ENCODE results near the gene ZNF282.

ZNF282 gene

GRCh38 chr7:149198161-149198816, 2.9 kb downstream of the ZNF282 start:
- Histone ChIP-seq H3K27me3 (no peaks in the 10 kb centered on the region), H3K4me3 (ENCODE audit: low read depth in 1 of 2, low read length in 1 of 2) (no peak overlapping the region), H3K36me3 (peaks cover 54% of the 10 kb centered on the region), H3K9me3 (no peaks in the 10 kb centered on the region), H3K27ac (no peak overlapping the region), H3K4me1 (ENCODE audit: control insufficient read depth in 1 of 2, insufficient read depth in 1 of 2, low read depth in 1 of 2, low read length in 1 of 2) (peaks cover 24 to 28% of the 10 kb centered on the region in 2 experiments)
- TF ChIP-seq CTCF (IDR thresholded peaks at IDR 0.05) = no peak

- TF ChIP-seq CTCF (IDR thresholded peaks at IDR 0.05) = no peak
- peaks cover 24 to 28% of the 10 kb centered on the region in 2 experiments for H3K4me1 ChIP-seq (ENCODE audit: control insufficient read depth in 1 of 2, insufficient read depth in 1 of 2, low read depth in 1 of 2, low read length in 1 of 2)
- H3K27ac ChIP-seq = no peak overlapping the region
- H3K9me3 ChIP-seq = no peaks in the 10 kb centered on the region
- no peak overlapping the region for H3K4me3 ChIP-seq (ENCODE audit: low read depth in 1 of 2, low read length in 1 of 2)
- no peaks in the 10 kb centered on the region for H3K27me3 ChIP-seq
- H3K36me3 ChIP-seq = peaks cover 65% of the 10 kb centered on the region
These were observed 4.1 kb downstream of the ZNF282 start for GRCh38 chr7:149199234-149199995.

- H3K36me3 ChIP-seq = peaks cover 95% of the 10 kb centered on the region
These were observed 7.5 kb downstream of the ZNF282 start for GRCh38 chr7:149202831-149203231.

GRCh38 chr7:149205690-149206381, 10.5 kb downstream of the ZNF282 start:
- Histone ChIP-seq H3K4me1 (ENCODE audit: control insufficient read depth in 1 of 2, insufficient read depth in 1 of 2, low read depth in 1 of 2, low read length in 1 of 2) (no peaks in the 10 kb centered on the region), H3K27ac (no peak overlapping the region), H3K4me3 (ENCODE audit: low read depth in 1 of 2, low read length in 1 of 2) (no peak overlapping the region), H3K27me3 (no peaks in the 10 kb centered on the region), H3K36me3 (peaks cover 91% of the 10 kb centered on the region), H3K9me3 (no peaks in the 10 kb centered on the region)
- TF ChIP-seq CTCF (IDR thresholded peaks at IDR 0.05) = no peak

More at GRCh38 chr7:149202831-149203231, 7.5 kb downstream of the ZNF282 start:
- TF ChIP-seq CTCF (IDR thresholded peaks at IDR 0.05) = no peak
- no peak overlapping the region for H3K4me3 ChIP-seq (ENCODE audit: low read depth in 1 of 2, low read length in 1 of 2)
- no peak overlapping the region for H3K27ac ChIP-seq
- H3K9me3 ChIP-seq = no peaks in the 10 kb centered on the region
- no peaks in the 10 kb centered on the region for H3K27me3 ChIP-seq
- H3K4me1 ChIP-seq (ENCODE audit: control insufficient read depth in 1 of 2, insufficient read depth in 1 of 2, low read depth in 1 of 2, low read length in 1 of 2) = peaks cover 0 to 2% of the 10 kb centered on the region in 2 experiments

- no peak overlapping the region for H3K4me3 ChIP-seq (ENCODE audit: low read depth in 1 of 2, low read length in 1 of 2)
- no peaks in the 10 kb centered on the region for H3K27me3 ChIP-seq
- H3K9me3 ChIP-seq = no peaks in the 10 kb centered on the region
- no peak overlapping the region for H3K27ac ChIP-seq
- H3K36me3 ChIP-seq = peaks cover 91% of the 10 kb centered on the region
- no peaks in the 10 kb centered on the region for H3K4me1 ChIP-seq (ENCODE audit: control insufficient read depth in 1 of 2, insufficient read depth in 1 of 2, low read depth in 1 of 2, low read length in 1 of 2)
- TF ChIP-seq CTCF (IDR thresholded peaks at IDR 0.05) = no peak
These were observed 12.1 kb downstream of the ZNF282 start for GRCh38 chr7:149207324-149208035.

Measured in neutrophil (primary cell).